Stimulated activated CD8-positive, alpha-beta memory T cell treated with anti-CD3 and anti-CD28 coated beads, Interleukin-15, amount 100 ng/mL, for 1 hour (primary cell): ENCODE results near the gene TECPR2.
"Not testable (repeated sequence)": the region's sequence is repeated elsewhere in the genome, so short reads cannot be mapped to it uniquely, and the experiment has no call there.

Experiments
- DNase-seq: peaks from one replicate; pipeline ENCODE4 v3.0.0-alpha.2; 2020; ENCODE audit warnings: low read depth

Gene TECPR2

DNA sequence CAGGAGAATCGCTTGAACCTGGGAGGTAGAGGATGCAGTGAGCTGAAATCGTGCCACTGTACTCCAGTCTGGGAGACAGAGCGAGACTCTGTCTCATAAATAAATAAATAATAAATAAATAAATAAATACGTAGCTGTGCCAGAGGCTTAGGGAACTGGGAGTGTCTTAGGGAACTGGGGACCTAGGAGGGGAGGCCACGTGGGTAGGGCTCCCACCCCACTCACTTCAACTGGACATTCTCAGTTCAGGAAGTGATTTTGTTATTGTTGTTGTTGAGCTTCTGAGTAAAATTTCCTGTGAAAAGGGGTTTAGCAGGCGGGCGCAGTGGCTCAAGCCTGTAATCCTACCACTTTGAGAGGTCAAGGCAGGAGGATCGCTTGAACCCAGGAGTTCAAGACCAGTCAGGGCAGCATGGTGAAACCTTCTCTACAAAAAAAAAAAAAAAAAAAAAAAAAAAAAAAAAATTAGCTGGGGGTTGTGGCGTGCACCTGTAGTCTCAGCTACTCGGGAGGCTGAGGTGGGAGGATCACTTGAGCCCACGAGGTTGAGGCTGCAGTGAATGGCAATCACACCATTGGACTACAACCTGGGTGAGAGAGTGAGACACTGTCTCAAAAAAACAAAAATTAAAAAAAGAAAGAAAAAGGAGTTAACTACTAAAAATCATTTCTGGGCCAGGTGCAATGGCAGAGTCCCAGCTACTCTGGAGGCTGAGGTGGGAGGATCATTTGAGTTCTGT is 165.9 kb downstream of the TECPR2 start:
- DNase-seq, result no peak

DNA sequence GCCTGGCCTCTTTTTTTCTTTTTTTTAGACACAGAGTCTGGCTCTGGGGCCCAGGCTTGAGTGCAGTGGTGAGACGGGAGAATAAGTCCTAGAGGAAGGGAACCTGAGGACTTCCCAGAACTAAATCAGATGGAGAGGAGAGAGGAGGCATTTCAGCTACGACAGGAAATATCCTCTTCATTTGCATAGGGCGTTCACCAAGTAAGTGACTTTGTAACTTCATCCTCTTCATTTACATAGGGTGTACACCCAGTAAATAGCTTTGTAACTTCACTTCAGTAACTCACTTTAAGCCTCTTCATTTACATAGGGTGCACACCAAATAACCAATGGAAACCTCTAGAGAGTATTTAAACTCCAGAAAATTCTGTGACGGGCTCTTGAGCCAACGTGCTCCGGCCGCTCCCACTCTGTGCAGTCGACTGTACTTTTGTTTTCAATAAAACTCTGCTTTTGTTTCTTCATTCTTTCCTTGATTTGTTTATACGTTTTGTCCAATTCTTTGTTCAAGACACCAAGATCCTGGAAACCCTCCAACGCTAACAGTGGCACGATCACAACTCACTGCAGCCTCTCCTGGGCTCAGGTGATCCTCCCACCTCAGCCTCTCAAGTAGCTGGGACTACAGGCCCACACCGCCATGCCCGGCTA is 168.2 kb downstream of the TECPR2 start:
- DNase-seq, result no peak

DNA sequence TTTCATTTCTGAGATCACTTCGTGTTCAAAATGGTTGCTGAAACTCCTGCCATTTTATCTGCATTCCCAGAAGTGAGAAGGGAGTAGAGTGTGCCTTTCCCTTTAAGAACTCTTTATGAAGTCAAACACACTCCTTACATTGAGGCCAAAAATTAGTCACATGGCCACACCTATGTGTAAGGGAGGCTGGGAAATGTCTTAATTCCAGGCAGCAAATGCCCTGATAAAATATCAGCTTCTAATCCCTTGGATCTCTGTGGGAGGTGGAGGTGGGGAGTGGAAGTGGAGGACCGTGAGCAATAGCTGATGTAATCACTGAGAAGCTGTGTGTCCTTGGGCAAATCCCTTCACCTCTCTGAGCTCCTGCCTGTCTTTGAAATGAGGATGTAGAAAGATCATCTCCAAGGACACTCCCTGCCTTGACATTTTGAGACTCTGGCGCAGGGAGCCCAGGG is 169.5 kb downstream of the TECPR2 start:
- DNase-seq, result no peak

DNA sequence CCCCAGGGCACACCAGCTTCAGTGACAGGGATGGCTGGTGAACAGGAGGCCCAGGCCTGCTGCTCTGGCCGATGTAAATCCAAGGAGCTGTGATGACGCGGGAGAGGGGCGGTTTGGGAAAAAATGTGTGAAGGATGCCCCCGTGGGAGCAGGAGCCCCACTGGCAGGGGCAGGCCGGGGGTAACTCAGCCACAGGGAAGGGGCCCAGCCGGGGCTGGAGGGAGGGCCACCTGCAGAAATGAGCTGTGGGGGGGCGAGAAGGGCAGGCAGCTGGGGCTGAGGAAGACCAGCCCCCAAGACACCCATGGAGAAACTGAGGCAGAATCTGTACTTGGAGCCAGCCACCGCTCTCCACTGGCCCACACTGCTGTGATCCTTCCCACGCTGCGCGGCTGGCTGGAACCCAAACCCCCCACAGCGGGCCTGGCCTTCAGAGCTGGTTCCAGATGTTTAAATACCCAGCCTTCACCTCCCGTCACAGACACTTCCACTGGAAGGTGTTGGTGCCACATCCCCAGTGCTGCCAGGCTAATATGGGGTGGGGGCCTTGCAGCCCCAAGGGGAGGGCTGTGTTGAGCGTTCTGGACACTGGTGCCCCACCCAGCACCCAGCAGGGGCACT is 175.3 kb downstream of the TECPR2 start:
- DNase-seq, result no peak

DNA sequence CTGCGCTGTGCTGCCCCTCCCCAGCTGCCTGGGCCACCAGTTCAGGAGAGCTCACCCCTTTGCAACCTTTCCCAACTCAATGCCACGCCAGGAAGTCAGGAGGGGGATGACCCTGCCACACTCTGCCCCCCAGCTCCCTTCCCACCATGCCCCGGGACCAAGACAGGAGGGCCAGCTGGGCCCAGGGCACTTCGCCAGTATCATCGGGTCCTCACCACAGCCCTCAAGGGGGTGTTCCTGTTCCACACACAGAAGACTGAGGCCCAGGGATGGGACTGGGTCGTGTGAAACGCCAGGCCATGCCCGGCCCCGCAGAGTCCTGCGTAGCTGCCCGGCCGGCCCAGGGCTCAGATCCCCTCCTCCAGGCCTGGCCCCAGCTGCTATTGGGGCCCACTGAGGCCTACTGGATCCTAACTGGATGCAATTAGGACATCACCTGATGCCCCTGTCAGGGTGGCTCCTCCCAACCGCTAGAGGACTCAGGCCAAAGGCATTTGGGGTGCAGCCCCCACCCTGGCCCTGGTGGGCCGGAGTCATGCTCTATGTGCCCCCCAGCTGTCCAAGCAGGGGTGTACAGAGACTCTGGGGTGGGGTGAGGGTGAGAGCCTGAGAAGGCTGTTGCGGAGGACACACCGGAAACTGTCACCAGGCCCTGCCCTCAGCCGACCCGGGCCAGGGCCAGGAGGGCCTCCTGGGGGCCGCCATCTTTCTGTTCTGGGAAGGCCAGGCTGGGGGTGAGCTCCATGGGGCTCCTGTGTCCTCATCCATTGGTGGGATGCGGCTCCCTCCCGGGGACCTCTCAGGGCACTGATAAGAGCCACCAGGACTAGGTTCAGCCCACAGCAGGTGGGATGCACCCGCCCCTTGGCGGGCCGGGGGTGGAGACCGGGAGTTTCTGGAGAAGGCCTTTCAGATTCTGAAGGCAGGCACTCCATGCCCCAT is 176.1 kb downstream of the TECPR2 start:
- DNase-seq, result no peak

DNA sequence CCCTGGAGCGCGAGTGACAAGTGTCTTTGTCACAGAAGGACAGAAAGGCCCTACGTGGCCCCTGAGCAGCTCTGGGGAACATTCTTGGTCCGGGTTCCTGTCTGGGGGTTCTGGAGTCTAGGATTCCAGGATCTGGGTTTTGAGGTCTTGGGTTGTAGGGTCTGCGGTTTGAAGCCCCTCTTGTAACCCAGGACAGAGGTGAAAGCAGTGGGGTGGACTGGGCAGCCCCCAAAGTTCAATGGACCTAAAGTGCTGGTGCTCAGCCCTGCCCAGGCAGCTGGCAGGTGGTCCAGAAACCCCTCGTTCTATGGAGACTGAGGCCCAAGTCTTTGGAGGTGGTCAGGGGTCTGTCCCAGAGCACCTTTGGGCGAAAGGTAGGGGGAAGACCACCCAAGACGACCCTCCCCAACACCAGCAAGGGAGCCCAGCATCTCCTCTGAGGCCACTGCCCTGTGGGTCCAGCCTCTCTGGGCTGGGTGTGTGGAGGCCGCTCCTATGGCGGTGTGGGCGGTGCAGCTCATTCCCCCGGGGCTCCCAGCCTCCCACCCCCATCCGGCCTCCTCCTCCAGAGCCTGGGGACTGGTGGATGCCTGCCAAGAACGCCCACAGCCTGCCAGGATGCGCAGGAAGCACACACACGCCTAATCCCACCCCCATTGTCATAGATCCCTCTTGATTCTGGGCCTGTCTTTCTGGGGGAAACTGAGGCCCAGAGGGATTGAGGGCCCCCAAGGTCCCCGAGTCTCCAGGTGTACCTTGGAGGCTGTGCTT is 177.0 kb downstream of the TECPR2 start:
- no peak for DNase-seq

DNA sequence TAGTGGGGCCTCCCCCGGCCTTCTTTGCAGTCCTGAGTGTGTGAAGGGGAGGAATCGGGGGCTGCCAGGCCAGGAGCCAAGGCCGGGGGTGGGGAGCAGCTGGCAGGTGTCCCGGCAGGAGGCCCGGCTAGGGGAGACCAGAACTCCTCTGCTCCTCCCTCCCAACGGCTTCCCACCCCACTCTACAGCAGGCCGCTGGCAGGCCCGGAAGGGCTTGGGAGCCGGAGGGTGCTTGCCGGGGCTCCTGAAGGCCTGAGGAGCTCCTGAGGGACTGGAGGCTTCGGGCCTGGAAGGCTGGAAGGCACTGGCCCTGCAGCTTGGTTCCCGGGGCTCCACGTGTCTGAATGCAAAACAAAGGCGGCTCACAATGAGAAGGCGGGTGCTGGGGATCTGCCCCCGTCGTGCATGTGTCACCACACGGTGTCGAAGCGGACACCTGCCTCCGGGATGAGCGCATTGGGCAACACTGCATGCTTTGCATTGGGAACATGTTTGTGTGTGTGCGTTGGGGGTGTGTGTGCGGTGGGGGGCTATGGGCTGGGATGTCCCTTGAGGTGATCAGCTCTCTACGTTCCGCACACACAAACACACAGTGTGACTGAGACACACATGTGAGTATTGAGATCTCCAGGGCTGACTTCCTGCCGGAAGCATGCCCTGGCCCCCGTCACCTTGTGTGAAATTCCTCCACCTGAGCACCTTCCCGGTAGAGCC is 177.7 kb downstream of the TECPR2 start:
- DNase-seq, result no peak

DNA sequence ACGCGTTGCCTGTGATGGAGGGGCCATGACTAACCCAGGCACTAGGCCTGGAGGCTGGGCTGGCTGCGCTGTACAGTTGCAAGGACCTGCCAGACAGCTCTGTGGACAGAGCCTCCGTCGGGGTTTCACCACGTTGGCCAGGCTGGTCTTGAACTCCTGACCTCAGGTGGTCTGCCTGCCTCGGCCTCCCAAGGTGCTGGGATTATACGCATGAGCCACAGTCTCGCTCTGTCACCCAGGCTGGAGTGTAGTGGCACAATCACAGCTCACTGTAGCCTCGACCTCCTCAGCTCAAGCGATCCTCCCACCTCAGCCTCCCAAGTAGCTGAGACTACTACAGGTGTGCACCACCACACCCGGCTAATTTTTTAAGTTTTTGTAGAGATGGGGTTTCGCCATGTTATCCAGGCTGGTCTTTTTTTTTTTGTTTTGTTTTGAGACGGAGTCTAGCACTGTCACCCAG is 178.3 kb downstream of the TECPR2 start:
- DNase-seq, result not testable (repeated sequence)

DNA sequence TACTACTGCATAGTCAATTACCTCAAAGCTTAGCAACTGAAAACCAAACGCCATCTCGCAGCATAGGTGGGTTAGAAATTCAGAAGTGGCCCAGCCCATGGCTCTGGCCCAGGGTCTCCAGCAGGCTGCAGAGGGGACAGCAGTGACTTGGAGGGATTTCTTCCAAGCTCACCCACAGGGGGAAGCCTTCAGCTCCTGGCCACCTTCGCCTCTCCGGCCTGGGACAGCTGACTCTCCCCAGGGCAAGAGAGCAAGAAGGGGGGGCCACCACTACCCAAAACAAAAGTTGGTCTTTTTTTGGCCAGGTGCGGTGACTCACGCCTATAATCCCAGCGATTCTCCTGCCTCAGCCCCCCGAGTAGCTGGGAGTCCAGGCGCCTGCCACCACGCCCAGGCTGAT is 179.0 kb downstream of the TECPR2 start:
- no peak for DNase-seq

DNA sequence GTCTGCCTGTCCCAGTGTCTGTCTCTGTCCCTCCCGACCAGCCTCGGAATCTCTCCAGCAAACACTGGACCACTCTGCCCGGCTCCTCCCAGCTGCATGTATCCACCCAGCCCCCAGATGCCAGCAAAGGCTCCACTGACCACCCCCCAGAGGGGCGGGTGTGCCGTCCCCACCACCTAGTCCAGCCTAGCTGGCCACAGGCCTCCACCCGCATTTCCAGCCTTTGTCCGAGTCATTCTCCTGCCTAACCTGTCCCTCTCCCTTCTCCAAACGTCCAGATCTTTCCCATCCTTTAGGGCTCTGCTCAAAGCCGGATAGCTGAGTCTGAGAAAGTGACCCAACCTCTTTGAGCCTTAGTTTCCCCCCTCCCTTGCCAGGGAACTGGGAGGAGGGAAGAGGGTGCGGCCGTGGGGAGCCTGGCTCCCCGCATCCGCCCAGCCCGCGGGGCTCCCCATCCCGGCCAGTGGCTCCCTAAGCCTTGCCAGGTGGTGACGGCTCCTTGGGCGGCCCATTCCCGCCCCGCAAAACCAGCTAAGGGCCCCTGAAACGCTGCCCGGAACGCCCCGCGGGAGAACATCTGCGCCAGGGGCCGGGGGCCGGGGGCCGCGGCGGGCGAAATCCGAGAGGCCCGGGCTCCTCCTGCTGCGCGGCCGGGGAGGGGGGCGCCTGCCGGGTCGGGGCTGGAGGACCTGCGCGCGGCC is 181.5 kb downstream of the TECPR2 start:
- no peak for DNase-seq

DNA sequence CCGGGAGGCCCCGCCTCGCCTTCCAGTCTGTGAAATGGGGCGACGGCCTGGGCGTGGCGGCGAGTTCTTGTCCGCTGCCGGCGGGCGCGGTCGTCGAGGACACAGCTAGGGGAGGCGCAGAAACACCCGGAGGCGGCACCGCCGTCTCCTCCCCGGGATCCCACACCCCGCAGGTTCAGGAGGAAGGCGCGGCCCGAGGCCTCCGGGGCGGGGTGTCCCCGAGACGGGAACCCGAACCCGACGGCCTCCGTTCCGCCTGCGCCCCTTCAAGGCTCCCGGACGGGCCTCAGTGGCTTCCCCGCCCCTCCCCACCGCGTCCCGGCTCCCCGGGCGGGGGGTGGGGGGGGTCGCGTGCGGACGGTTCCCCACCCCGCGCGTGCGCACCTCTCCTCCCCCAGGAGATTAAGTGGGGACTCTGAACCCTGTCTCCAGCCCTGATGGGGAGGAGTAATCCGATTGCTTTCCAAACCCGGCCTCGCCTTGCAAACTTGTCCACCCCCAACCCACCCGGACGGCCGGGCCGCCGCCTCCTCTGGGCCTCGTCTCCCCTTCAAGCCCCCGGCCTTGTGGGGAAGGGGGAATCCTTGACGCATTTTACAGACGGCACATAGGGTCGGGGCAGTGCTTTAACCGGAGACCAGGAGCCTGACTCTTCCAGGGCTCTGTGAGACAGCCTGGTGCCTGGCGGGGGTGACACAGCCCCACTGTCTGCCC is 182.2 kb downstream of the TECPR2 start:
- DNase-seq, result no peak

DNA sequence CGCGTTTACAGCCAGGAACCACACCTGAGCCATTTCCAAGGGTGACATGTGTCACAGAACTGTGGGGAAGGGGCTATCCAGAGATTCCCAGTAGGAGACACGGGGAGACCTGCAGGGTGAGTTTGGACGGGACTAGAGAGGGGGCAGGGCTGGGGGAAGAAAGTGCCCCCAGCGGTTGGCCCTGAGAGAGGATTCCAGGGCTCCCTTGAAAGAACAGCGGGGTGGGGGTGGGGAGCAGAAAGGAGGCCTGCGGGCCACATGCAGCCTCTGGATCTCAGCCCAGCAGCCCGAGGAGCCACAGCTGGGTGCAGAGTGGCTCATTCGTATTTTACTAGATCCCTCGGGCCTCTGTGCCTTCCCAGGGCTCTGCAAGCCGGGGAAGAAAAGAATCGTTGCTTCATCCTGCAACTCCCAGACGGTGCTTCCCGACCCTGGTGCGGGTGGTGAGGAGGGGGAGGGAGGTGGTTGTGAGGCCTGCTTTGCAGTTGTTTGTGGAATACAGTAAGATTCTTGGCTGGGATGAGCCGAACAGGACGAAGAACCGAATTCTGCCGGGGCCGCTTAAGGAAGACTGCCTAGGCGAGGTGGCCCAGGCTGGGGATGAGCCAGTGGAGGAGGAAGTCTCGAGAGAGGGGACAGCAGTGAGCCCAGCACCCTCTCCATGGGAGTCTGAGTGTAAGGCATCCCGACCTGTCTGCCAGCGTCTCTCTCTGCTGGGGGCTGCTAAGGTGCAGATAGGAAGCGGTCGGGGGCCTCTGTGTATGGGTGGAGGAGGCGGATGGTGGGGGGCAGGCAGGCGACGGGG is 182.9 kb downstream of the TECPR2 start:
- DNase-seq, result no peak

DNA sequence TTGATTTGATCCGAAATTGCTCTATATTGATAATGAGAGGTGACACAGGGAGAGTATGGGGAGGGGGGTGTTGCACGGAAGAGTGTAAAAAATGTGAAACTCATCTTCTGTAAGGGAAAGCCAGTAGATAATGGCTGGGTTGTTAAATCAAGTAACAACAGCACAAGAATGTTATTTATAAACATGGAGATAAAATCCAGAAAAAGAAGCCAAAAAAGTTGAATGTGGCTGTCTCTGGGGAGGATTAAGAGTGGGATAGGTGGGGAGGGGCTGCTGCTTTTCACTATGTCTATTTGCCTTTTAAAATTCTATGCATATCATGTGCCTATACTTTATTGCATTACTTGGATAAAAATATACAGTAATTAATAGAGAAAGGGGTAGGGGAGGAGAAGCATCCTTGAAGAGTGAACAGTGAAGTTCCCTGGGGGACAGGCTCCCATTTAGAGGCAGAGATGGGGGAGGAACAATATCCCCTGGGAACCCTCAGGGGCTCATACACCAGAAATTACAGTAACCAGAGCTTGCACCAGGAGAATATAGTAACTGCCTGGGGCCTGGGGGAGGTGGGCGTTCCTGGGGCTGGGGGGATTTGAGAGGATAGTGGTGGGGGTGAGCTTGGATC is 186.0 kb downstream of the TECPR2 start:
- DNase-seq, result no peak

DNA sequence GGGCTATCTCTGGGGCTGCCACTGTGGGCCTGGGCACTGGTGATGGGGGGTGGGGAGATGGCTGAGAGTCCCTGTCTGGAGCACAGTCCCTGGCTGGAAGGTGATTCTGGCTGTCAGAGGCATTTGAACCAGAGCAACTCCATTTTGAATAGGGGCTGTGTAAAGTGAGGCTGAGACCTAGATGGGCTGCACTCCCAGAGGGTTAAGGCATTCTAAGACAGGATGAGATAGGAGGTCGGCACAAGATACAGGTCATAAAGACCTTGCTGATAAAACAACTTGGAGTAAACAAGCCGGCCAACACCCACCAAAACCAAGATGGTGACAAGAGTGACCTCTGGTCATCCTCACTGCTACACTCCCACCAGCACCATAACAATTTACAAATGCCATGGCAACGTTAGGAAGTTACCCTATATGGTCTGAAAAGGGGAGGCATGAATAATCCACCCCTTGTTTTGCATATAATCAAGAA is 188.2 kb downstream of the TECPR2 start:
- not testable (repeated sequence) for DNase-seq
